Gastrocnemius medialis (tissue), 4 donors: ENCODE measurements around the gene RAB38. TPM values are rescaled to one million over a fixed set of nuclear protein-coding genes. Genes with fewer than 3 reads are reported as not detected.

ENCODE experiments used
- ATAC-seq, 2 donors: fragments of 150-250 bp; one replicate each; pipeline ENCODE4 v1.9.1; 2016
- DNase-seq, 2 donors: peaks; one replicate each; pipeline ENCODE4 v3.0.0-alpha.2; 2019
- H3K27ac ChIP-seq, 4 donors: fragments of 200-600 bp; sonication (generic); 1 replicate in 1 of 4; 2 replicates in 3 of 4; pipeline ENCODE4 v1.5.1; 2016 to 2018; ENCODE audit warnings: mild to moderate bottlenecking in 2 of 4, moderate library complexity in 1 of 4
- H3K27me3 ChIP-seq, 3 donors: fragments of 200-600 bp; sonication (generic) in 2 of 3; 1 replicate in 1 of 3; 2 replicates in 2 of 3; pipeline versions ENCODE4 v1.5.1 to v1.6.0; 2016 to 2019; ENCODE audit warnings: mild to moderate bottlenecking in 1 of 3, moderate library complexity in 1 of 3
- H3K36me3 ChIP-seq, 2 donors: fragments of 200-600 bp; sonication (generic) in 1 of 2; one replicate each; pipeline ENCODE4 v1.5.1; 2017 to 2018
- H3K4me1 ChIP-seq, 2 donors: fragments of 200-600 bp; sonication (generic) in 1 of 2; one replicate each; pipeline ENCODE4 v1.5.1; 2016 to 2017; ENCODE audit warnings: mild to moderate bottlenecking in 2 of 2
- H3K4me3 ChIP-seq, 4 donors: fragments of 200-600 bp; sonication (generic) in 3 of 4; 1 replicate in 1 of 4; 2 replicates in 3 of 4; pipeline ENCODE4 v1.5.1; 2016 to 2019; ENCODE audit warnings: mild to moderate bottlenecking in 2 of 4
- H3K9me3 ChIP-seq, 3 donors: fragments of 200-600 bp; sonication (generic) in 2 of 3; 1 replicate in 1 of 3; 2 replicates in 2 of 3; pipeline ENCODE4 v1.5.1; 2016 to 2019
- POLR2A ChIP-seq, 2 donors: fragments of 450-650 bp; IDR thresholded peaks; one replicate each; pipeline ENCODE4 v1.6.1; 2017; ENCODE audit warnings: antibody characterized with exemption in 2 of 2, mild to moderate bottlenecking in 2 of 2, moderate library complexity in 2 of 2
- in situ Hi-C, 4 donors: fragments of 200-750 bp; cut with MboI; loops; one replicate each; pipeline versions ENCODE4 v1.15.0 to v1.8.0; 2017; ENCODE audit warnings: low sequenced_read_pairs in 4 of 4
- intact Hi-C: fragments of 100-400 bp; cut with DNase I; formaldehyde crosslinking; loops from one replicate; pipeline ENCODE4 v1.15.1; 2023; ENCODE audit warnings: low total_unique reads
- total RNA-seq, 4 donors: library from RNA; depleted of rRNA; stranded (reverse); fragments of >200 nt; gene quantifications; one replicate each; pipeline versions ENCODE4 v1.1.0 to v1.2.3, GENCODE V29; 2016
- TF ChIP-seq, protein P1 (sequence below), 5 experiments: fragments of 450-650 bp in 3 of 5; fragments of 200-600 bp in 2 of 5; sonication (generic) in 2 of 5; IDR thresholded peaks in 4 of 5; conservative IDR thresholded peaks in 1 of 5; 1 replicate in 4 of 5; 2 replicates in 1 of 5; pipeline ENCODE4 v1.5.1; 2016 to 2019; ENCODE audit warnings: antibody characterized with exemption in 5 of 5, mild to moderate bottlenecking in 3 of 5, moderate library complexity in 3 of 5

The RAB38 gene
- total RNA-seq, 4 donors from 2014 or later, result 0.27 TPM; not detected in 3

DNA sequence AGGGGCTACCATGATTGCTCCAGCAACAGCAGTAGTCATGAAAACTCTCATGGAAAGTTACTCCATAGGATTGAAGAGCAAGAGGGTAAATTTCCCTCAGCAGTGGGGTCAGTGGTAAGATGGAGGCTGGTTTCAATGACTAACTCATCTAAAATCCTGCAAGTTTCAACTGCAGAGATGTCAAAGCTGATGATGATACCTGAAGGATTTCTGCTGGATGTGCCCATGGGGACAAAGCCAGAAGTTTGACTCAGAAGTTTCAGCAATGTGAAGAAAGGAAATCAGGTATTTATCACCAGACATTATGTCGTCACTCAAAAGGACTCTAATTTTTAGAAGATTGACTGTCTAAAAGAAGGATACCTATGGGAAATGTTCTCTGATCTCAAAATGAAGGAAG lies 29.1 kb downstream of the RAB38 start:
- no peaks in the 10 kb centered on the region for H3K9me3 ChIP-seq
- no peak for ATAC-seq
- in situ Hi-C loops, result no loop called here
- H3K27me3 ChIP-seq, result no peaks in the 10 kb centered on the region
- no peak overlapping the region for H3K27ac ChIP-seq
- no peaks in the 10 kb centered on the region for H3K36me3 ChIP-seq
- TF ChIP-seq, protein P1, sequence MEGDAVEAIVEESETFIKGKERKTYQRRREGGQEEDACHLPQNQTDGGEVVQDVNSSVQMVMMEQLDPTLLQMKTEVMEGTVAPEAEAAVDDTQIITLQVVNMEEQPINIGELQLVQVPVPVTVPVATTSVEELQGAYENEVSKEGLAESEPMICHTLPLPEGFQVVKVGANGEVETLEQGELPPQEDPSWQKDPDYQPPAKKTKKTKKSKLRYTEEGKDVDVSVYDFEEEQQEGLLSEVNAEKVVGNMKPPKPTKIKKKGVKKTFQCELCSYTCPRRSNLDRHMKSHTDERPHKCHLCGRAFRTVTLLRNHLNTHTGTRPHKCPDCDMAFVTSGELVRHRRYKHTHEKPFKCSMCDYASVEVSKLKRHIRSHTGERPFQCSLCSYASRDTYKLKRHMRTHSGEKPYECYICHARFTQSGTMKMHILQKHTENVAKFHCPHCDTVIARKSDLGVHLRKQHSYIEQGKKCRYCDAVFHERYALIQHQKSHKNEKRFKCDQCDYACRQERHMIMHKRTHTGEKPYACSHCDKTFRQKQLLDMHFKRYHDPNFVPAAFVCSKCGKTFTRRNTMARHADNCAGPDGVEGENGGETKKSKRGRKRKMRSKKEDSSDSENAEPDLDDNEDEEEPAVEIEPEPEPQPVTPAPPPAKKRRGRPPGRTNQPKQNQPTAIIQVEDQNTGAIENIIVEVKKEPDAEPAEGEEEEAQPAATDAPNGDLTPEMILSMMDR (IDR thresholded peaks at IDR 0.05 in 4 of 5, conservative IDR thresholded peaks at IDR 0.05 in 1 of 5), result no peak
- TF ChIP-seq POLR2A (IDR thresholded peaks at IDR 0.05), result no peak
- no peak for DNase-seq
- H3K4me1 ChIP-seq, result no peaks in the 10 kb centered on the region
- H3K4me3 ChIP-seq, result no peak overlapping the region
- intact Hi-C loops, result no loop called here

DNA sequence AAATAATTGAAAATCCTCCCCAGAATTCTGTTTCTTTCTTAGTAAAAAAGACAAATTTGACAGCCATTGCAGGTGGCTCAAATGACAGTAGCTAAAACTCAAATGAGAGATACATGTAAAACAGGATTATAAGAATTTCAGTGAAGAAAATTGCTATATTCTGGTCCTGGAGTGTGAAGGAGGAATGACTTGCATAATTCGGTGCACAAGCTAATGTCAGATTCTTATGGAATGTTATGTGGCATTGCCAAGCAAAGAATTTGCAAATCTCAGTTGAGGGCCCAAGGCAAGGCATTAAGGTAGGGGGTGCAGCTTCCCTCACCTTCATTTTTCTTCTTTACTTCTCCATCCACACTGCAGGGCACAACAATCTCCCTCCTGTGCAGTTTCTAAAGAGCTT lies 35.4 kb downstream of the RAB38 start:
- DNase-seq (no peak), ATAC-seq (no peak)
- Histone ChIP-seq H3K4me3 (no peak overlapping the region), H3K27me3 (no peaks in the 10 kb centered on the region), H3K27ac (no peak overlapping the region), H3K36me3 (no peaks in the 10 kb centered on the region), H3K4me1 (no peaks in the 10 kb centered on the region), H3K9me3 (no peaks in the 10 kb centered on the region)
- in situ Hi-C loops (no loop called here), intact Hi-C loops (no loop called here)
- no peak for TF ChIP-seq POLR2A (IDR thresholded peaks at IDR 0.05)
- TF ChIP-seq, protein P1 (IDR thresholded peaks at IDR 0.05 in 4 of 5, conservative IDR thresholded peaks at IDR 0.05 in 1 of 5), result no peak

DNA sequence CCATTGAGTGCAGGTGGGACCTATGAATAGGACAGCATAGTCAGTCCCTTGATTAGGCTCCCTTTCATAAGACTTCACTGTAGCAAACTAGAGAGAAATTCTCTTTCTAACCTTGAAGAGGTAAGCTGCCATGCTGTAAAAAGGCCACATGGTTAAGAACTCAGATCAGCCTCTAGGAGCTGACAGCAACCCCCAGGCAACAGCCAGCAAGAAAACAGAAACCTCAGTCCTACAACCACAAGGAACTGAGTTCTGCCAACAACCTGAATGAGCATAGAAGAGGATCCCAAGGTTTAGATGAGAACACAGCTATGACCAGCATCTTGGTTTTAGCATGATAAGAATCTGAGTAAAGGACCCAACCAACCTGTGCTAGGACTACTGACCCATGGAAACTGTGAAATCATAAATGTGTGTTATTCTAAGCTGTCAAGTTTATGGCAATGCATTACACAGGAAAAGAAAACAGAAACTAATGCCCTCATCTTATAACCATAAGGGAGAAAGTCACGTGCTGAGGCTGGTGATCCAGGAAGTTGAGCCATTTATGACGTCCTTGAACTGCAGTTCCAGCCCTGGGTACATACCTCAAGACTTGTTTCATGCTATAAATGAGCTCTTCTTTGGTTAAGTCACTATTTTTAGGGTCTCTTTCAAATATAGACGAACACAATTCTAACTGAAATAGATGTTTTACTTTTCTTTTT lies 43.3 kb downstream of the RAB38 start:
- intact Hi-C loops (no loop called here), in situ Hi-C loops (no loop called here)
- DNase-seq, result no peak
- Histone ChIP-seq H3K4me3 (no peak overlapping the region), H3K9me3 (no peaks in the 10 kb centered on the region), H3K36me3 (no peaks in the 10 kb centered on the region), H3K27me3 (no peaks in the 10 kb centered on the region), H3K4me1 (no peaks in the 10 kb centered on the region), H3K27ac (no peak overlapping the region)
- TF ChIP-seq, protein P1 (IDR thresholded peaks at IDR 0.05 in 4 of 5, conservative IDR thresholded peaks at IDR 0.05 in 1 of 5), result no peak
- TF ChIP-seq POLR2A (IDR thresholded peaks at IDR 0.05), result no peak
- no peak for ATAC-seq

DNA sequence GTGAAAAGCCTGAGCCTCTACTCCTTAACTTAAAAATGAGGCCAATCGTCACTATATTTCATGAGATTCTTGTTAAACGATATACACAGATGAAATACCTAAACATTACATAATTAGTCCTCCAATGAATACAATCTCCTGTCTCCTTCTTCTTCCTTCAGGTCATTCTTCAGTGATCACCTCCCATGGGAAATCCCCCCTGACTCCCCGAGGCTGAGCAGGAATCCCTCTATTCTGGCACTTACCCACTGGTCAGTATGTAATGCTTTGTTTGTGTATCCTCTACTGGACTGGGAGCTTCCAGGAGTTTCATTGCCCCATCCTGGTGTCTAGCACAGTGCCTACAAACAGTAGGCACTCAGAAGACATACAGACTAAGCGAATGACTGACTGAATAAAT lies 52.3 kb downstream of the RAB38 start:
- no peaks in the 10 kb centered on the region for H3K27me3 ChIP-seq
- ATAC-seq (no peak), DNase-seq (no peak)
- TF ChIP-seq, protein P1 (IDR thresholded peaks at IDR 0.05 in 4 of 5, conservative IDR thresholded peaks at IDR 0.05 in 1 of 5), result no peak
- no peaks in the 10 kb centered on the region for H3K9me3 ChIP-seq
- H3K36me3 ChIP-seq, result no peaks in the 10 kb centered on the region
- H3K4me3 ChIP-seq, result no peak overlapping the region
- in situ Hi-C loops (no loop called here), intact Hi-C loops (no loop called here)
- H3K27ac ChIP-seq, result no peak overlapping the region
- H3K4me1 ChIP-seq, result no peaks in the 10 kb centered on the region

DNA sequence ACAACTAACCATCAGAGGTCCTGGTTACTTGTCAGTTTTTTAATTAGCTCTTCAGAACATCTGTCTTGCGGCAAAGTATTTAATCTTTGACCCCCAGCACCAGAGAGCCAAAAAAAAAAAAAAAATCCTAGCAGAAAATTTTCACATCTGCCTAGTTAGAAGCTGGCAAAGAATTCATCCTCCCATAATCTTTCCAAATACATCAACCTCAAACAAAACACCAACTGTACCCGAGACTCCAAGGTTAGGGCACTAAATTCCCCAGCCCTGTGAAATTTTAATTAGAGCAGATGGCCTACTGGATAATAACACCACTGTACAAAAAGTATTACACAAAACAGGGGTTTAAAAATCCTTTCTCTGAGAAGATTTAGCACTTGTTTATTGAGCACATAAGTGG lies 55.7 kb downstream of the RAB38 start:
- Histone ChIP-seq H3K9me3 (no peaks in the 10 kb centered on the region), H3K36me3 (no peaks in the 10 kb centered on the region), H3K4me1 (no peaks in the 10 kb centered on the region), H3K27ac (no peak overlapping the region), H3K27me3 (no peaks in the 10 kb centered on the region), H3K4me3 (no peak overlapping the region)
- intact Hi-C loops, result no loop called here
- no peak for TF ChIP-seq POLR2A (IDR thresholded peaks at IDR 0.05)
- TF ChIP-seq, protein P1 (IDR thresholded peaks at IDR 0.05 in 4 of 5, conservative IDR thresholded peaks at IDR 0.05 in 1 of 5), result no peak
- in situ Hi-C loops, result no loop called here
- ATAC-seq, result no peak
- DNase-seq, result no peak
